HEK293 (cell line): ENCODE measurements around the gene ZNF860.

Source experiments
- CTCF ChIA-PET: fragments of 350-600 bp; formaldehyde crosslinking; extraction: SDS; loops from one replicate; lab custom pipeline; 2021; ENCODE audit warnings: antibody characterized with exemption; lab: Yijun Ruan, JAX
- POLR2A ChIA-PET: fragments of 300-600 bp; formaldehyde crosslinking; extraction: SDS; loops from one replicate; lab custom pipeline; 2020; ENCODE audit warnings: antibody characterized with exemption, inconsistent platforms; lab: Yijun Ruan, JAX
- H3K27ac ChIP-seq: fragments of 200-500 bp; sonication (Bioruptor generic); 2 replicates; pipeline ENCODE4 v1.5.1; 2014; ENCODE audit warnings: low read depth, low read length, control low read depth, inconsistent platforms; ENCODE audit errors: extremely low read depth
- H3K36me3 ChIP-seq, 2 experiments: fragments of 200-500 bp in 1 of 2; sonication (Bioruptor generic) in 1 of 2; 1 replicate in 1 of 2; 2 replicates in 1 of 2; pipeline ENCODE4 v1.5.1; 2014 to 2017; ENCODE audit warnings: inconsistent platforms in 2 of 2, low read length in 2 of 2; ENCODE audit not compliant: control insufficient read depth in 2 of 2, insufficient read depth in 1 of 2
- H3K4me1 ChIP-seq: fragments of 200-500 bp; sonication (Bioruptor generic); 2 replicates; pipeline ENCODE4 v1.5.1; 2014; ENCODE audit warnings: mild to moderate bottlenecking, low read length, inconsistent platforms; ENCODE audit not compliant: control insufficient read depth, insufficient read depth
- H3K4me3 ChIP-seq: 2 replicates; pipeline ENCODE4 v1.5.1; 2011; ENCODE audit warnings: low read depth, mild to moderate bottlenecking, control low read depth, low read length, moderate library complexity
- H3K9me3 ChIP-seq: fragments of 200-500 bp; sonication (Bioruptor generic); 2 replicates; pipeline ENCODE4 v1.5.1; 2014; ENCODE audit warnings: low read depth, low read length, inconsistent platforms; ENCODE audit not compliant: control insufficient read depth, insufficient read depth
- EGR2 ChIP-seq: fragments of 450-650 bp; formaldehyde crosslinking; IDR thresholded peaks from 2 replicates; pipeline ENCODE4 v1.5.1; 2016; ENCODE audit warnings: low read depth, missing biosample characterization, missing genetic modification characterization
- REST ChIP-seq: fragments of 450-650 bp; formaldehyde crosslinking; IDR thresholded peaks from 2 replicates; pipeline ENCODE4 v1.5.1; 2016; ENCODE audit warnings: missing biosample characterization, missing genetic modification characterization
- TCF7L2 ChIP-seq: IDR thresholded peaks from 2 replicates; pipeline ENCODE4 v1.6.1; 2011; ENCODE audit warnings: low read depth, mild to moderate bottlenecking, inconsistent platforms, low read length, moderate library complexity, borderline replicate concordance
- ZNF175 ChIP-seq: fragments of 450-650 bp; formaldehyde crosslinking; IDR thresholded peaks from 2 replicates; pipeline ENCODE4 v1.5.1; 2016; ENCODE audit warnings: missing biosample characterization, missing genetic modification characterization
- ZNF239 ChIP-seq: fragments of 450-650 bp; formaldehyde crosslinking; IDR thresholded peaks from 2 replicates; pipeline ENCODE4 v1.5.1; 2016; ENCODE audit warnings: missing biosample characterization, missing genetic modification characterization
- ZNF302 ChIP-seq: fragments of 450-650 bp; formaldehyde crosslinking; IDR thresholded peaks from 2 replicates; pipeline ENCODE4 v1.5.1; 2016; ENCODE audit warnings: missing biosample characterization, missing genetic modification characterization, low read depth
- ZNF362 ChIP-seq: fragments of 450-650 bp; formaldehyde crosslinking; IDR thresholded peaks from 2 replicates; pipeline ENCODE4 v1.5.1; 2016; ENCODE audit warnings: missing biosample characterization, missing genetic modification characterization
- ZNF366 ChIP-seq: fragments of 450-650 bp; formaldehyde crosslinking; conservative IDR thresholded peaks from 2 replicates; pipeline ENCODE4 v1.5.1; 2016; ENCODE audit warnings: missing biosample characterization, missing genetic modification characterization
- ZNF391 ChIP-seq: fragments of 450-650 bp; formaldehyde crosslinking; IDR thresholded peaks from 2 replicates; pipeline ENCODE4 v1.5.1; 2016; ENCODE audit warnings: low read depth, missing biosample characterization, missing genetic modification characterization, borderline replicate concordance
- ZNF416 ChIP-seq: fragments of 450-650 bp; formaldehyde crosslinking; IDR thresholded peaks from 2 replicates; pipeline ENCODE4 v1.5.1; 2016; ENCODE audit warnings: missing biosample characterization, missing genetic modification characterization
- ZNF473 ChIP-seq: fragments of 450-650 bp; formaldehyde crosslinking; IDR thresholded peaks from 2 replicates; pipeline ENCODE4 v1.5.1; 2017; ENCODE audit warnings: missing biosample characterization, missing genetic modification characterization
- ZNF514 ChIP-seq: fragments of 450-650 bp; formaldehyde crosslinking; IDR thresholded peaks from 2 replicates; pipeline ENCODE4 v1.5.1; 2016; ENCODE audit warnings: missing biosample characterization, missing genetic modification characterization
- ZNF621 ChIP-seq: fragments of 450-650 bp; formaldehyde crosslinking; IDR thresholded peaks from 2 replicates; pipeline ENCODE4 v1.5.1; 2017; ENCODE audit warnings: missing biosample characterization, missing genetic modification characterization
- ZNF677 ChIP-seq: fragments of 450-650 bp; IDR thresholded peaks from 2 replicates; pipeline ENCODE4 v1.5.0; 2018; ENCODE audit warnings: missing biosample characterization, mild to moderate bottlenecking, missing genetic modification characterization, moderate library complexity
- ZNF747 ChIP-seq: fragments of 450-650 bp; formaldehyde crosslinking; IDR thresholded peaks from 2 replicates; pipeline ENCODE4 v1.5.1; 2016; ENCODE audit warnings: missing biosample characterization, missing genetic modification characterization
- ZNF791 ChIP-seq: fragments of 450-650 bp; formaldehyde crosslinking; IDR thresholded peaks from 2 replicates; pipeline ENCODE4 v1.5.1; 2016; ENCODE audit warnings: missing biosample characterization, missing genetic modification characterization
- TF ChIP-seq, protein P1 (sequence below): fragments of 450-650 bp; formaldehyde crosslinking; IDR thresholded peaks from 2 replicates; pipeline ENCODE4 v1.5.1; 2016; ENCODE audit warnings: missing biosample characterization, missing genetic modification characterization, low read depth
- TF ChIP-seq, protein P2 (sequence below): fragments of 450-650 bp; formaldehyde crosslinking; IDR thresholded peaks from 2 replicates; pipeline ENCODE4 v1.5.1; 2016; ENCODE audit warnings: missing biosample characterization, missing genetic modification characterization
- TF ChIP-seq, protein P3 (sequence below): fragments of 450-650 bp; formaldehyde crosslinking; IDR thresholded peaks from 2 replicates; pipeline ENCODE4 v1.5.1; 2017; ENCODE audit warnings: missing biosample characterization, missing genetic modification characterization
- TF ChIP-seq, protein P4 (sequence below): fragments of 450-650 bp; formaldehyde crosslinking; IDR thresholded peaks from 2 replicates; pipeline ENCODE4 v1.5.1; 2016; ENCODE audit warnings: missing biosample characterization, missing genetic modification characterization

ZNF860 gene

DNA sequence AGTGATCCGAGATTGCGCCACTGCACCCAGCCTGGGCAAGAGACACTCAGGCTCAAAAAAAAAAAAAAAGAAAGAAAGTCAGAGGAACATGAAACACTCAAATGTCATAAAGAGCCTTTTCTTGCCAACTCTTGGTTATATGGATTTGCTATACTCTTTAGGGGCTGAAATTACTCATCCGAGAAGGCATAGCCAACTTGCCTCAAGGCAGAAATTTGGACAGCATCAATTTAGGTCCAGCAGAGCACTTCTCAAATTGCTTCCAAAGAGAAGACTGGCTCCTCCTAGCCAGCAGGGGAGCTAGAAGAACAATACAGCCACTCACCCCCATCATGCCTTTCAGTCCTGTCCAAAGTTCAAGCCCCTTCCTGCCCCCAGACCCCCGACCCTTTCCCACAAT lies 44.3 kb upstream of the ZNF860 start (continued):
- TF ChIP-seq, protein P1, sequence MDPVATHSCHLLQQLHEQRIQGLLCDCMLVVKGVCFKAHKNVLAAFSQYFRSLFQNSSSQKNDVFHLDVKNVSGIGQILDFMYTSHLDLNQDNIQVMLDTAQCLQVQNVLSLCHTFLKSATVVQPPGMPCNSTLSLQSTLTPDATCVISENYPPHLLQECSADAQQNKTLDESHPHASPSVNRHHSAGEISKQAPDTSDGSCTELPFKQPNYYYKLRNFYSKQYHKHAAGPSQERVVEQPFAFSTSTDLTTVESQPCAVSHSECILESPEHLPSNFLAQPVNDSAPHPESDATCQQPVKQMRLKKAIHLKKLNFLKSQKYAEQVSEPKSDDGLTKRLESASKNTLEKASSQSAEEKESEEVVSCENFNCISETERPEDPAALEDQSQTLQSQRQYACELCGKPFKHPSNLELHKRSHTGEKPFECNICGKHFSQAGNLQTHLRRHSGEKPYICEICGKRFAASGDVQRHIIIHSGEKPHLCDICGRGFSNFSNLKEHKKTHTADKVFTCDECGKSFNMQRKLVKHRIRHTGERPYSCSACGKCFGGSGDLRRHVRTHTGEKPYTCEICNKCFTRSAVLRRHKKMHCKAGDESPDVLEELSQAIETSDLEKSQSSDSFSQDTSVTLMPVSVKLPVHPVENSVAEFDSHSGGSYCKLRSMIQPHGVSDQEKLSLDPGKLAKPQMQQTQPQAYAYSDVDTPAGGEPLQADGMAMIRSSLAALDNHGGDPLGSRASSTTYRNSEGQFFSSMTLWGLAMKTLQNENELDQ (tag by site-specific recombination), result no peak
- TF ChIP-seq REST, result peak; percentile 70
- TF ChIP-seq ZNF416 (tag by site-specific recombination), result no peak
- no peak for TF ChIP-seq ZNF391
- TF ChIP-seq, protein P2, sequence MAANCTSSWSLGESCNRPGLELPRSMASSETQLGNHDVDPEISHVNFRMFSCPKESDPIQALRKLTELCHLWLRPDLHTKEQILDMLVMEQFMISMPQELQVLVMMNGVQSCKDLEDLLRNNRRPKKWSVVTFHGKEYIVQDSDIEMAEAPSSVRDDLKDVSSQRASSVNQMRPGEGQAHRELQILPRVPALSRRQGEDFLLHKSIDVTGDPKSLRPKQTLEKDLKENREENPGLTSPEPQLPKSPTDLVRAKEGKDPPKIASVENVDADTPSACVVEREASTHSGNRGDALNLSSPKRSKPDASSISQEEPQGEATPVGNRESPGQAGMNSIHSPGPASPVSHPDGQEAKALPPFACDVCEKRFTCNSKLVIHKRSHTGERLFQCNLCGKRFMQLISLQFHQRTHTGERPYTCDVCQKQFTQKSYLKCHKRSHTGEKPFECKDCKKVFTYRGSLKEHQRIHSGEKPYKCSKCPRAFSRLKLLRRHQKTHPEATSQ, result no peak

DNA sequence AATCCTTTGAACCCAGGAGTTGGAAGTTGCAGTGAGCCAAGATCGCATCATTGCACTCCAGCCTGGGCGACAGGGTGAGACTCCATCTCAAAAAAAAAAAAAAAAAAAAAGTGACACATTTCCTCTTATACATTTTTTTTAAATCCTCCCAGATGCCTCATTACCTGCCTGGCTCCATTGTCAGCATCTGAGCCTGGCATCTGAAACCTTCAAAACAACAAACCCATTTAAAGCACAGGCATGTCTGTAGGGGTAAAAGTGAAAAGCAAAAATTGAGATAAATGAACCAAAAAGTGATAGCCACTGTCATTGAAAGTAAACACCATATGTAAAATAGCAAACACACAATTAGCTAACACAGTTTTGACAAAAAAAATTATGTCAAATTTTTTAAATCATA lies 39.1 kb upstream of the ZNF860 start:
- H3K9me3 ChIP-seq, result no peaks in the 10 kb centered on the region
- no peaks in the 10 kb centered on the region for H3K36me3 ChIP-seq
- H3K4me1 ChIP-seq, result 0 out of 2 replicates have a peak, but pooled peaks cover 2% of the 10 kb centered on the region
- no peak overlapping the region for H3K4me3 ChIP-seq
- CTCF ChIA-PET, result no interaction called here
- no peak overlapping the region for H3K27ac ChIP-seq
- POLR2A ChIA-PET, result no interaction called here
- TF ChIP-seq ZNF366 (tag by site-specific recombination) (no peak), ZNF791 (no peak), ZNF677 (tag by site-specific recombination) (no peak), TCF7L2 (no peak), ZNF175 (tag by site-specific recombination) (no peak), ZNF473 (tag by site-specific recombination) (no peak), ZNF239 (tag by site-specific recombination) (no peak), ZNF621 (tag by site-specific recombination) (no peak), ZNF302 (tag by site-specific recombination) (no peak), ZNF747 (tag by site-specific recombination) (no peak), ZNF362 (tag by site-specific recombination) (no peak), EGR2 (no peak), ZNF514 (no peak)
- TF ChIP-seq, protein P2, result no peak
- TF ChIP-seq, protein P3, sequence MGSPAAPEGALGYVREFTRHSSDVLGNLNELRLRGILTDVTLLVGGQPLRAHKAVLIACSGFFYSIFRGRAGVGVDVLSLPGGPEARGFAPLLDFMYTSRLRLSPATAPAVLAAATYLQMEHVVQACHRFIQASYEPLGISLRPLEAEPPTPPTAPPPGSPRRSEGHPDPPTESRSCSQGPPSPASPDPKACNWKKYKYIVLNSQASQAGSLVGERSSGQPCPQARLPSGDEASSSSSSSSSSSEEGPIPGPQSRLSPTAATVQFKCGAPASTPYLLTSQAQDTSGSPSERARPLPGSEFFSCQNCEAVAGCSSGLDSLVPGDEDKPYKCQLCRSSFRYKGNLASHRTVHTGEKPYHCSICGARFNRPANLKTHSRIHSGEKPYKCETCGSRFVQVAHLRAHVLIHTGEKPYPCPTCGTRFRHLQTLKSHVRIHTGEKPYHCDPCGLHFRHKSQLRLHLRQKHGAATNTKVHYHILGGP (tag by site-specific recombination), result no peak
- TF ChIP-seq, protein P4, sequence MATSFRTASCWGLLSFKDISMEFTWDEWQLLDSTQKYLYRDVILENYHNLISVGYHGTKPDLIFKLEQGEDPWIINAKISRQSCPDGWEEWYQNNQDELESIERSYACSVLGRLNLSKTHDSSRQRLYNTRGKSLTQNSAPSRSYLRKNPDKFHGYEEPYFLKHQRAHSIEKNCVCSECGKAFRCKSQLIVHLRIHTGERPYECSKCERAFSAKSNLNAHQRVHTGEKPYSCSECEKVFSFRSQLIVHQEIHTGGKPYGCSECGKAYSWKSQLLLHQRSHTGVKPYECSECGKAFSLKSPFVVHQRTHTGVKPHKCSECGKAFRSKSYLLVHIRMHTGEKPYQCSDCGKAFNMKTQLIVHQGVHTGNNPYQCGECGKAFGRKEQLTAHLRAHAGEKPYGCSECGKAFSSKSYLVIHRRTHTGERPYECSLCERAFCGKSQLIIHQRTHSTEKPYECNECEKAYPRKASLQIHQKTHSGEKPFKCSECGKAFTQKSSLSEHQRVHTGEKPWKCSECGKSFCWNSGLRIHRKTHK (tag by site-specific recombination), result no peak
